HG03103 (cell line): ENCODE measurements around the gene NFE2.
"Not testable (repeated sequence)": the region's sequence is repeated elsewhere in the genome, so short reads cannot be mapped to it uniquely, and the experiment has no call there.

ENCODE experiments used
- ATAC-seq: cut with Tn5 transposase; IDR thresholded peaks from one replicate; pipeline ENCODE4 v1.9.1; 2021; ENCODE audit warnings: low read depth; ENCODE audit not compliant: unreplicated experiment

NFE2 gene

DNA sequence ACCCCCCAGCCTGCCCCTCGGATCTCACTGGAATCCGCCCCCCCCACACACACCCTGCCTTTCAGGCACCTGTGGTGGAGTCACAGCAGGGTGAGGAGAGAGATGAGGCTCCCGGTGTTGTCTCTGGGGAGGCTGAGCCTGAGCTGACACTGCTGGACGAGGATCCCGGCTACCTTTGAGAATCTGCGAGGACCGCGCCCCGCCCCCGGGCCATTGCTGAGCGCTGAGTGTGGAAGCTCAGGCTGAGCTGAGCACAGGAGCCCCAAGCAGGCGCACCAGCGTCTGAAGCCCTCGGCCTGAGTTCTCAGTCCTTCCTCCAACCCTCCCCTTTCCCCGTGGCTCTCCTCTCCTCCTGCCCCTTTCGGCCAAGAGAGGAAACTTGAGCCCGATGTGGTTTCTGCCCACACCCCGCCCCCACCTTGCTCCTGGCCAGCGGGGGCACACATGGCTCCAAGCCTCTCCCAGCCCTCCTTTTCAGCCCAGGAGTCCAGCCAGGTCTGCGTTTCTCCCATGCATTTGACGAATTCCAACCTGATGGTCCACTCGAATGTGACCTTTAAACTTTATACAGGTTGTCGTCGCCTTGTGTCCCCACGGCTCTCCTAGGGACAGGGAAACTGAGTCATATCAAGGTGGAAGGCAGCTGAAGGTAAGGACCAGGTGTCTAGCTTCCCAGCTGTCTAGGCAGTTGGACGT, at the start of gene NFE2:
Gene NFE2, minus strand, starts transcription at position 284 of the 696 bp plus-strand sequence. CDS start 5,767 bp downstream, outside the sequence.
- no peak for ATAC-seq

DNA sequence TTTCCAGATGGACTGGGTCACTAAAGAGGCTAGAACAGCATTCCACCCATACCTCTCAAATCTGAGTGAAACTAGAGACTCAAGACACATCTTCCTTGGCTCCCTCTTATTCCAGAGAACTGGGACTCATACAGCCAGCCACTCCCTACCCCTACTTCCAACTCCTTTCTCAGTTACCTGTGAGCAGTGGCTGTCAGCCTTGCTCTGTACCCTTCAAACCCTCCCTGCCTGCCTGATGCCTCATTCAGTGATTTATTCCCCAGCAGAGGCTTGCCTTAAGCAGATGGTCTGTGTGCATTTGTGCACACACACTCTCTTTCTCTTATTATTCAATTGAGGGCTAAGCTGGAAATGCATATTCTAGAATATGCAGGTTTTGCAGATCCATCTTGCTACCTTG, 48.9 kb upstream of the NFE2 start:
- no peak for ATAC-seq

DNA sequence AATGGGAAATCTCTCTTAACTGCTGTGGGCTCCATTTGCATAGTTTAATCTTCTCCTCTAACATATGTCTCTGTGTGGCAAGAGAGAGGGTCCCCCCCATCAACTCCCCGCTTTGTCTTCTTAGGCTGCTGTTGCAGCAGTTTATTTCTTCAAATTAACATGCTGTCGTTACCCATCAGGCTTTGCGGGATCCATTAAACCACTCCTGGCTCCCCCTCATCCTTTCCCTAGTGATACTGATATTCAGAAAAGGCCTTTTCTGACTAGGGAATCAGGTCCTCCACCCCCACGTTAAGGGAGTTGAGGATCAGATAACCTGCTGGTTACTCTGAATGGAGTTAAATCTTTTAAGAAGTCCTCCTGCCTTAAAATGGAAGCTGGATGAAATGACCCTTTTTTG, 48.2 kb upstream of the NFE2 start:
- no peak for ATAC-seq

DNA sequence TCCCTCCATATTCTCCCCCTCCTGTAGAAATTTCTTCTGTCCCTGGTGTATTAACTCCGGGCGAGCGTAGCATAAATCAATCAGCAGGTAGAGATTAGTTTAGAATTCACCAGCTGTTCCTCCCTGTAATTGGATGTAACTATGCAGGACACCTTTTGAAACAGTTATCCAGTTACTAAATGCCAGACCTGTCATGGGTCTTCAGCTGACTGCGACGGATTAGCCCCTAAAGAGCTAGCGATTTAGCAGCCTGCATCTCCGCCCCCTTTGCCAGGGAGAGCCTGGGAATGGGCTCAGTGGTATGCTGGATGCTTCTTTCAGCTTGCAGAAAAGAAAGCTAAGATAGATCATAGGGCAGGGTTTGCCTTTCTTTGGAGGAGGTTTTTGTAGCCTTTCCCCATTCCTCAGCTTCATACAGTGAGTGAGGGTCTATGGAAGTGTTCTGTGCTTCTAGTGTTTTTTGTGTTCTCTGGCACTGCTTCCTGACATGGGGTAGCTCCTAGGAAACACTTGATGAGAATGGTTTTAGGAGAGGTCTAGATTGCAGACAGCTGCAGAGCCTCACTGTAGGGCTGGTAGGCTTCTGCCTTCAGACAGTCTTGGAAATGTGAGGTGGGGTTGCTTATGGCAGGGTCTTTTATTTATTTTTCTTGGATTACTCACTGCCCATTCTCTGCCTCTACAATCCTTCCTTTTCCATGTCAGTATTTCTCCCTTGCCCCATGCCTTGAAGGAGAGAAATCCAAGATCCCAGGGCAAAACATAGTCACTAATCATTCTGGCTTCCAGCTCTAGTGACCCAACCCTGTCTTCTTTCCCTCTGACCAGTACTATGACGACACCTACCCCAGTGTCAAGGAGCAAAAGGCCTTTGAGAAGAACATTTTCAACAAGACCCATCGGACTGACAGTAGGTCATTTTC, 40.8 kb upstream of the NFE2 start:
- ATAC-seq = no peak

DNA sequence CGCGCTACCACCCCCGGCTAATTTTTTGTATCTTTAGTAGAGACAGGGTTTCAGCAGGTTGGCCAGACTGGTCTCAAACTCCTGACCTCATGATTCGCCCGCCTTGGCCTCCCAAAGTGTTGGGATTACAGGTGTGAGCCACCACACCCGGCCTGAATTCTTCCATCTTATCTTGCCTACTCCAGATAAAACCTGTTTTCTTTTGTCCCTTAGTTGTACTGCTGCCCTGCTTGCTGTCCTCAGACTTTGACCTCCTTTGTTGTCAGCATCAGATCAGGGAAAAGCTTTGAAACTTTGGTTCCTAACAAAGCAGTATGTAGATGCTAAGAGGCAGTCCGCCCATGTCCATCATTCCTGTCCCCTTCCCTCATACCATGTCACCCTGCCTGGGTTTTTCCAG, 40.0 kb upstream of the NFE2 start:
- ATAC-seq = no peak

DNA sequence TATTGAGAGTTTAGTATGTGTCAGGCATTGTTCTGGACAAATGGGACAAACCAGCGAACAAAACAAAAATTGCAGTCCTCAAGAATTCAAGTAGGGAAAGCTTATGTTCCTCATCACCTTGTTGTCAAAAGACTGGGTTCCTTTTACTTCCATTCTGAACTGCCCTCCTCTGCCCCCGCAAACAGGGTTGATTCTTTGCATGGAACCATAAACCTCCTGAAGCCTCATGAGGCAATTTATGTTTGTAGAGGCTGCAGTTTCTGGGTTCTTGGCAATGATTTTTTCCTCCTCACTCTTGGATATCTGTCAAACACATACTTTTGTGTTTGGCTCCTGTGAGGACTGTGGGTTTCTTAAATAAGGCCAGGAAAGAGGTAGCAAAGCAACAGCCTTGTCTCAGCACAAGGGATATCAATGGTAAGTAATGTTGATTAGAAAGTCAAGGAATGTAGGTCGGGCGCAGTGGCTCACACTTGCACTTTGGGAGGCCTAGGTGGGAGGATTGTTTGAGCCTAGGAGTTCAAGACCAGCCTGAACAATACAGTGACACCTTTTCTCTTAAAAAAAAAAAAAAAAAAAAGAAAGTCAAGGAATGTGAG, 38.0 kb upstream of the NFE2 start:
- no peak for ATAC-seq

DNA sequence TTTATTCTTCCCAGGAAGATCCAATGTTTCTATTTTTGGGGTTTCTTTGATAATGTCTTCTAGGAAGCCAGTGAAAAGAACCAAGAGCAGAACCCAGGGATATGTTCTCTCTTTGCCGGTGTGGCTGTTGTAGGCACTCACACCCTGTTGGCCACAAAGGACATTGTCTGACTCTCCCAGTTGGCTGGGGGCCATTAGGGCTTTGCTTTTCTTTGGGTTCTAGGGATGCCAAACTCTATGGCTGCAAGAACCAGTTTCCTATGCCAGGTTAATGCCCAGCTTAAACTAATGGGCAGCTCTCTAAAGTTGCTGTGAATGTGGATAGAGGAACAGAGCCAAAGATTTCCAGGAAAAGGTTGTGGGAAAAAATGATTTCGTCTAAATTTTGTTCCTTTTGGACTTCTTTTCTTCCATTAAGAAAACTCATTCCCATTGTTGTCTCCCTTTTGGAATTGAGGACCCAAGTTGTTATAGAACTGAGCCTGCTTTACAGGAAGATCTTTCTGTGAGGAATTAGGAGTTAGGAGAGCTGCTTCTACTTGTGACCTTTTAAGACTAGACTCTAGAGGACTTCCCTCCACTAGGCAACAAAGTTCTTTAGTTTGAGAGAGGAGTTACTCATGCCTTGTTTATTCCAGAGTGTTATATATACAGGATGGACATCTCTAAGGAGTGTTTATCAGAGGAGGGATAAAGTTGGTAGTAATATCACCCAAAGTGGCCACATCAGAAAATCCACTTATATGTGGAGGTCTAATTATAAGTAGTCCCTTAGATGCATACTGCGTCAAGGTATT, 37.2 kb upstream of the NFE2 start:
- no peak for ATAC-seq

DNA sequence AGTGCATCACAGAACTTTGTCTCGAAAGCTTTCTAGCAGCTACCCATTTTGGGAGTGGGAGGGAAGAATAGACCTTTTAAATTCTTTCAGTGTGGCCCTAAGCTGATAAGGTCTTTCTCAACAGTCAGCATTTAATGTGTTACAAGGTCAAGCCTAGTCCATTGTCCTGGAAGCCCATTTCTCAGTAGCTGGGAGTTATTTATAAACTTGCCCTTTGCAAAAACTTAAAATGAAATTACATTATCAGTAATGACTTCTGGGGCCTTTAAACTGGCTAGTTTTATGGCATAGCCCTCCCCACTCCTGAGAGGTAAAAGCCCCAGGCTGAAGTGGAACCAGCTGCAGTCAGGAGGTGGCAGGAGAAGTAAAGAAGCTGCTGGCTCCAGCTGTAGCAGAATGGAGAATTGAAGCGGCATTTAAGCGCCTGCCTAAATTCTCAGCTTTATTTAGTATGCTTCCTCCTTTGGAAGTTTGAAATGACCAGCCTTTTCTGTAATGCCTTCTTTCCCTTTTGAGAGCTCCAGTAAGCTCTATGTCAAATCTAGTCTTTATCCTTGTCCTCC, 36.5 kb upstream of the NFE2 start:
- no peak for ATAC-seq

DNA sequence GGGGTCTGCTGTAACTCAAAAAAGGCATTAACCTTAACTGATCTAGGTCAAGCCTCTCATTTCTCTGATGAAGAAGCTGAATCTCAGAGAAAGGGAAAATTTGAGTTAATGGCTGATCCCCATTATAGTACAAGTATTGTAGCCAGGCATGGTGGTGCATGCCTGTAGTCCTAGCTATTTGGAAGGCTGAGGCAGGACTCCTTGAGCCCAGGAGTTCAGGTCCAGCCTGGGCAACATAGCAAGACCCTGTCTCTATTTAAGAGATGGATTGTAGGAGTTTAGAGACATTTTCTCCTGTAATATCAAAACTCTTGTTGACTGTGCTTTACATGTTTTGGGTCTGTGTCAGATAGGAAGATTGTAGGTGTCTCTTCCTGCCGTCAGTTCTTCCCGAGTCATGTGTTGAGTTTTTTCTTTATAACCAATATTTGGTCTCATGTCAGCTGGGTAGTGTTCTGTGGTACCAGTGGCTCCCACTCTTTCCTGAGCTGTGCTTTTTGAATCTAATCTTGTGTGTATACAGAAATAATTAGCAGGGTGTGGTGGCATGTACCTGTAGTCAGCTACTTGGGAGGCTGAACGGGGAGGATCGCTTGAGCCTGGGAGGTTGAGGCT, 32.7 kb upstream of the NFE2 start:
- no peak for ATAC-seq

DNA sequence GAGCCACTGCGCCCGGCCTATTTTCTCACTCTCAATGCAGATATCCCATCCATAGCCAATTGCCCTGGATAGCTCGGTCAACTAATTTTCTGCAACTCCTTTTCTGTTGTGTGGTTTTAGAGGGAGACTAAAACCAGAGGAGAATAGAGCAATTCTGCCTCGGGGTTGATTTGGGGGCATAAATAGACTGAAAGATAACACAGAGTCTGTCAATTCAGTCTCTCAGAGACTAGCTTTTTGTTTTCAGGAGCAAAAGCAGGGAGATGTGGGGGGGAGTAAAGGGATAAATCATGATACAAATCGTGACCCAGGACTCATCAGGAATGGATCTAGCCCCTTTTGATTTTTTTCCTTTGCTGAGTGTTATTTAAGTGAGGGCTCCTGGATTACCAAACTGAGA, 30.6 kb upstream of the NFE2 start:
- ATAC-seq = no peak

DNA sequence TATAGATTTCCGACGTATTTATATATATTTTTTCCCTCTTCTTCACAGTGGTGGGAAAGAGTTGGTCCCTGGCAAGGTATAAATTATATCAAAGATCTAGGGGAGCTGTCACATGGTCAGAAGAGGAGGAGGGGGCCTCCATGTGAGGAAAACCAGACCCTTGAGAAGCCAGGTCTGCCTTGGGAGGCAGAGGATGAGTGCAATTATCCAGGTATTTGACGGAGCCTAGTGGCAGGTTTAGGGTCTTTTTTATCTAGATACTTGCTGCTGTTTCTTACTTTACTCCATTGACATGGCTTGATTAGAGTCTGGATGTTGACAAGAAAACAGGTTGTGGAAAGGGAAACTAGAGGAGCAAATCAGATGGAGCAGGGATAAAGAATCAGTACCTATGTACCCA, 29.6 kb upstream of the NFE2 start:
- ATAC-seq = no peak

DNA sequence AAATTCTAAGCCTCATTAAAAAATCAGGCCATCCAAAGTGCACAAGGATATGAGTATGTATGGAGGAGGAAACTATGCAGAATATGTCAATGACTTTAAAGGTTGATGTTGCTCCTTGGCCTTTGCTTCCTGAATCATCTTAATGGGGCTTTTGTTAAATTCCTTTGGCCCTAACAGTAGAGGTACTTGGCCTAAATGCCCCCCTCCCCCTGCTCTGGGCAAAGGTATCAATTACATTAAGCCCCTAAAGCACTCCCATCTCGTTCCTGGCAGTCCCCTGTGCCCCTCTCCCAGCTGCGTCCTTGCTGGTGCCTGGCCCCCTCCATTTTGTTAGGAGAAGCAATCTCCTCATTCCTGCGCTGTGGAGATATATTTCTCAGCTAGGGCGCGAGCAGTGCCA, 28.9 kb upstream of the NFE2 start:
- no peak for ATAC-seq

DNA sequence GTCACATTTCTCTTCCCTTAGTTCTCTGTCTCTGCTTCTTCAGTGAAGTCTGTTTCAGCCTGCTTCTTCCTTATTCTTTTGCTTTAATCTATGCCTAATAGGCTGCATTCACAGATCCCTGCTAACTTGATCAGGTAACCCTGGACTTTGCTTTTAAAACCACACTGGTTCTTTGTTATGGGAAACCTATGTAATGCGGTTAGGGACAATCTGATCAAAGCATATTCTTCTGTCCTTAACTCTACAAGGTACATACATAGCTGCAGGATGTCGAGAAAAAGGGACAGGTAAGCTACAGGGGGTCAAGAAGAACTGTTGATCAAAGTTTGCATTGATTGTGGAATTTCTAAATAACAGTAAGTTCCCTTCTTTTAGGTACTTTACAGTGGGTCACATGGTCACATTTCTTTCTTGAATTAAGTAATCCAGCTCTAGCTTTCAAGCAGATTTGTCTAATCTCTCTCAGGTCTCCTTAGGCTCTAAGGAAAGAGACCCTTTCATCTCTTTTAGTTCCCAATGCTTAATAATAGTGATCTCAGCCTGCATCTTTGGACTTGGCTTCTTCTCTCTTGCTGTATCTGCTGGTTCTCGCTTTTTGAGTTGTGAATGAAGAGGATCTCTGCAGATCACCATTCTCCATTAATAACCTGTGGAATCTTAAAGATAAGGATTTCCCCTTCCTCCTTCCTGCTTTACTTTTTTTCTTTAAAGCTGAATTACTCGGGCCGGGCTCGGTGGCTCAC, 28.0 kb upstream of the NFE2 start:
- no peak for ATAC-seq

DNA sequence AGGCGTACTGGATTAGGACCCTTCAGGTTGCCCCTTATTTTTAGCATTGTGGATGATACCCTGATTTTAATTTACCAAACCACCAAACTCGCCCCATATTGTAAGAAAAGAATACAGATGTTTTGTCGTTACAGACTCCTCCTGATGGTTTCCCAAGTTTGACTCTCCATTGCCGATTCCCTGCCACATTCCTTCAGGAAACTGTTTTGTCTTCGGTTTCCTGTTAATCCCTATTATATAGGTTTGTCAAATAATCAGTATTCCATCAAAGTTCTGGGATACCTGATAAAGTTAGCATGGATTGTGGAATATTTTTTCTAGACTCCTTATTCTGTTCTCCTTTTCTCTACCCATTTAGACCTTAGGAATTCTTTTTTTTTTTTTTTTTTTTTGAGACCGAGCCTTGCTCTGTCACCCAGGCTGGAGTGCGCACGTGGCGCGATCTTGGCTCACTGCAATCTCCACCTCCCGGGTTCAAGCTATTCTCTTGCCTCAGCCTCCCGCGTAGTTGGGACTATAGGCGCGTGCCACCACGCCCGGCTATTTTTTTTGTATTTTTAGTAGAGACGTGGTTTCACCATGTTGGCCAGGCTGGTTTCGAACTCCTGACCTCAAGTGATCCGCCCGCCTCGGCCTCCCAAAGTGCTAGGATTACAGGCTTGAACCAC, 24.8 kb upstream of the NFE2 start:
- not testable (repeated sequence) for ATAC-seq

DNA sequence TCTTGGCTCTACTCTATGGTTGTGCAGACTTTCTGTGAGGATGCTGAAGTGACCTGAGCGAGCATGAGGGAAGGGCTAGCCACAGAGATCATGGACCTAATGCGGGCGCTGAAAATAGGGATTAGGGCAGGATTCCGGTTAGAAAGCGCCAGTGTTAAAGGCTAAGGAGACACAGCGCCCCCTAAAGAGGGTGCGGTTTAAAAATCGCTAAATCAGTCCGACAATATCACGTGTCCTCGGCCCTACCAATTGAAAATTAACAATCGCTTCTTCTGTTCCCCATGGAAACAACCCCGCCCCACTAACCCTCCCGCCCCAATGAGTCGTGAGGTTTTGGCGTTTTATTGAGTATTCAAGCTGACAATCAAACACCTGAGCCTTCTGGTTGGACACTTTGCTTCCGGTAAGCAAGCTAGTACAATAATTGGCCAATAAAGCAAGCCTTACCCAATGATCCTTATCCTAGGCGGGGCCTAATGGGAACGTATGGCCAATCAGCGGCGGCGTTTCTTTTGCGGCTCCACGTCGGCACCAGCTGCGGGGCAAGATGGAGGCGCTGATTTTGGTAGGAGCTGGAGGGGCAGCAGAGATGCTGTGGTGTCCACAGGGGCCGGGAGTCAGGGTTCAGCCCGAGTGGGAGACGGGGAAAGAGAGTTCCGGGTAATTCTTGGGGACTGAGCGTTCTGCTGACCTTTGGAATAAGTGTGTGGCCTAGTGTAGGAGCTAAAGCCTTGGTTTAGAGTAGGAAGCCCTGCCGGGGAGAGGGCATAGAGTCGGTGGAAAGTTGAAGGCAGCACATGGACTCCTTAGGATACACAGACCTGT, 24.0 kb upstream of the NFE2 start, which contains the start of gene COPZ1:
Gene COPZ1, plus strand, starts transcription at position 515 of the 825 bp plus-strand sequence. Its CDS starts 33 bp downstream, at position 548.
- peak; percentile 96 for ATAC-seq

DNA sequence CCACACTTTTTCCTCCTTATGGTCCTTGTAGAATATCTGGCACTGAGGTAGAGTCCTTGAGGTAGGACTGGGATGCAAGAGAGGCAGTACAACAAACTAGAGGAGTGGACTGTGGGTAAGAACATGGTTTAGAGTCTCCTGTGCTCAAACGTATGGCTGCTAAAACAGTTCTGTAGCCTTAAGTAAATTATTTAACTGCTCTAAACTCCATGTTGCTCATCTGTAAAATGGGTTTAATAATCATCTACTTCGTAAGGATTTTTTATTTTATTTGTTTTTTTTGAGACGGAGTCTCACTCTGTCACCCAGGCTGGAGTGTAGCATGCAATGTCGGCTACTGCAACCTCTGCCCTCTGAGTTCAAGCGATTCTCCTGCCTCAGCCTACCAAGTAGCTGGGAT, 20.5 kb upstream of the NFE2 start:
- no peak for ATAC-seq

DNA sequence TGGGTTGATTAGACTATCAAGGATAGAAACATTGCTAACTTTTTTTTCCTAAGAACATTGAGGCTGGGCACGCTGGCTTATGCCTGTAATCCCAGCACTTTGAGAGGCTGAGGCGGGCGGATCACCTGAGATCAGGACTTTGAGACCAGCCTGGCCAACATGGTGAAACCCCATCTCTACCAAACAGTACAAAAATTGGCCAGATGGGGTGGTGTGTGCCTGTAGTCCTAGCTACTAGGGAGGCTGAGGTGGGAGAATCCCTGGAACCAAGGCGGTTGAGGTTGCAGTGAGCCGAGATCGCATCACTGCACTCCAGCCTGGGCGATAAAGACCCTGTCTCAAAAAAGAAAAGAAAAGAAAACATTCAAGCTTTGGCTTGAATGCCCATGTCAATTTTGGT, 11.5 kb upstream of the NFE2 start:
- ATAC-seq = not testable (repeated sequence)

DNA sequence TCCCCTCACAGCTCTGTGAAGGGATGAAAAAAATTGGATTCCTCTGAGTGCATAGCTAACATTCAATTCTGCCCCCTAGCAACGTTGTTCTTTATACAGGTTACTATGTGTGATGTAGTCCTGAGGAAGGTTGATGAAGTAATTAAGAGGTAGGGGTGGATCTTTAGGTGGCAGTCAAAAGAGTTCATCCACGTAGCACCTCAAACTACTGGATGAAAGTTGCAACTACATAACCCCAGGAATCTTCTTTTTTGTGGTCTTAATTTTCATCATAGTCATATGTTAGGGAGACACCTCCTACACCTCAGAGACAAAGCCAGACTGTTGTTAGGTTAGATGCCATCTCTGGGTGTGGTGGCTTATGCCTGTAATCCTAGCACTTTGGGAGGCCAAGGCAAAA, 10.2 kb upstream of the NFE2 start:
- no peak for ATAC-seq
